HG03097 (cell line): Measurements from ENCODE around the gene SMC6.

Experiments
- ATAC-seq: cut with Tn5 transposase; IDR thresholded peaks from one replicate; pipeline ENCODE4 v1.9.1; 2021; ENCODE audit not compliant: unreplicated experiment, low FRiP score

SMC6 gene

DNA sequence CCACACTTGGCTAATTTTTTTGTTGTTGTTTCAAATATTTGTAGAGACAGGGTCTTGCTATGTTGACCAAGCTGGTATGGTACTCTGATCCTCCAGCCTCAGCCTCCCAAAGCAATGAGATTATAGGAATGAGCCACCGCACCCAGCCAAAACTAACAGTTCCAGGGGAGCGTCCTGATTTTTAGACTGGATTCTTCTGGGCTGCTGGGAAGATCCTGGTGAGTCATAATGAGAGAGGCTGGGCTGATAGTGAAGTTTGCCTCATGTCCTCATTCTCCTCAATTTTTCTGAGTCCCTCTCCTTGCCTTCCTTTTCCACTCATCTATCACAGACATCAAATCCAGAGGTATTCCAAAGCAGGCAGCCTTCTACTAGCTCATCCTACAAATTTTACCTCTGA is 131.8 kb downstream of the SMC6 start:
- no peak for ATAC-seq

DNA sequence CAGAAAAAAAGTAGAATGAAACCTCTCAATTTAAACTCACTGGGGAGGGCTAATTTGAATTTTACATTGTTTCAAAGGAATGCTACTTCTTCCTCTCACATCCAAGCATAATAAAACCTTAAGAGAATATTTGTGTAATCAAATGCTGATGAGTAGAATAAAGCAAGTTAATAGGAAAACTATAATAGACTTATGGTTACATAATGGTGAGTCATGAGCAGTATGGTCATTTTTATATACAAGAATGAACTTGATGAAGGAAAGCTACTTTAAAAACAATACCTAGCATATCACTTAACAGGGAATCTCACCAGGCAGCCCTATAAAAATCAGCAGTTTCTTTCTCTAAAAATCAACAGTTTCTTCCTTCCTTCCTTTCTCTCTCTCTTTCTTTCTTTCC is 132.8 kb downstream of the SMC6 start:
- ATAC-seq = no peak

DNA sequence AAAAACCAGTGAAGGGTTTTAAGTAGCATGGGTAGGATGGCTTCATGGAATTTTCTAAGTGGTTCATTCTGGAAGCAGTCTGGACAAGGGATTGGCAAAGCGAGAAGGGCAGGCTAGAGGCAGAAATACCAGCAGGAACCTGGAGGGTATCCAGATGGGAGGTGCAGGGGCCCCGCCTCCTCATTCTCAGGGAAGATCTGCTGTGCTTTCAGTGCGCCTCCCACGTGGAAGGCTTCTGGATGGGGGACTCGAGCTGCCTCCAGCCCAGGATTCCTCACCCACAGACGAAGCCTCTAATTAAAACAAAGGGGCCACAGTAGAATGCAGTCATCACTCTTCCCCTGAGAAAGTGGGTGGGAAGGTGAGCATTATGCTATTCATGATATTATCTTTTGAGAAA is 133.3 kb downstream of the SMC6 start:
- ATAC-seq = no peak

DNA sequence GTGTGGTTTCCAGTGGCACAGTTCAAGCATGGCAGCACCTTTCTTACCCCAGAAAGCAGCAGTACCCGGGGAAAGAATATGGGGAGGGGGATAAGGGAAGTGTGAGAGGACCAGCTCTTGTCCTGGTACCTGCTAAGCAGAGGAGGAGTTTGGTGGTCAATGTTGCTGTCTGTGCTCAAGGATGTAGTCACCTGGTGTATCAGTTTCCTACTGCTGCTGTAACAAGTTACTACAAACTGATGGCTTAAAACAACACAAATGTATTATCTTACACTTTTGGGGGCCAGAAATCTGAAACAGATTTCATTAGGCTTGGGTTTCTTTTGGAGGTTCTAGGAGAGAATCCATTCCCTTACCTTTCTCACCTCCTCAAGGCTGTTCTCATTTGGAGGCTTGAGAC is 135.7 kb downstream of the SMC6 start:
- ATAC-seq = no peak

DNA sequence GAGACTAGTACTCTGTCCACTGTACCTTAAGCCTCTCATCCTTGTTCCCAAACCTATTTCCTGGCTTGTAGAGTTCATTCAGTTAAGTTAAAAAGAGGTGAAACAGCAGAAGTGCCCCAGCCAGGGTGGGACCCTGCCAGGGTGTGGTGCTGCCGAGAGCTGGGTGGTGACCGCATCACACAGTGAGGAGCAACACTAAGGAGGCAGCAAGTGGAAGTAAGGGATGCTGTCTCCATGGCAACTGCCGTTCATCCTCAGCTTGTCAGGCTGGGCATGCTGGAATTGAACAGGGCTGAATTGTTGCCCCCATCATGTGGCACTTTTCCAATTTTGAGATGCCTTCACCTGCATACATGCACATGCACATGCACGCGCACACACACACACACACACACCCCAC is 136.1 kb downstream of the SMC6 start:
- no peak for ATAC-seq

DNA sequence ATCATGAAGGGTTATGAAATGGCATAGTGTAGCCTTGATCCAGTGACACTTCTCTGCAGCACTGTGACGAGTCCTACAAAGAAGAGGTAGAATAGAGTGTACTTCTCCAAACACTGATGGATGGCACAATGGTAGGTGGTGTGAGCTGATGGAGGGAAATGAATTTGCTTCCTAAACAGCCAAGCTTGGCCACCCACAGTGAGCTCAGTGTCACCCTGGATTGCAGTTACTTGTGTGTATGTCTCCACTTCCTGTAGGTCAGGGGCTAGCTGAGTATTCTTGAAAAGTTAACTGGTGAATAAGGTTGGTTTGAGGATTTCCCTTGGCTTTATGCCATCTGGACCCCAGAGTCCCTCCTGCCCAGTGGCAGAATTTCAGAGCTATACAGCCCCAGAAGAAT is 137.2 kb downstream of the SMC6 start:
- ATAC-seq = no peak

DNA sequence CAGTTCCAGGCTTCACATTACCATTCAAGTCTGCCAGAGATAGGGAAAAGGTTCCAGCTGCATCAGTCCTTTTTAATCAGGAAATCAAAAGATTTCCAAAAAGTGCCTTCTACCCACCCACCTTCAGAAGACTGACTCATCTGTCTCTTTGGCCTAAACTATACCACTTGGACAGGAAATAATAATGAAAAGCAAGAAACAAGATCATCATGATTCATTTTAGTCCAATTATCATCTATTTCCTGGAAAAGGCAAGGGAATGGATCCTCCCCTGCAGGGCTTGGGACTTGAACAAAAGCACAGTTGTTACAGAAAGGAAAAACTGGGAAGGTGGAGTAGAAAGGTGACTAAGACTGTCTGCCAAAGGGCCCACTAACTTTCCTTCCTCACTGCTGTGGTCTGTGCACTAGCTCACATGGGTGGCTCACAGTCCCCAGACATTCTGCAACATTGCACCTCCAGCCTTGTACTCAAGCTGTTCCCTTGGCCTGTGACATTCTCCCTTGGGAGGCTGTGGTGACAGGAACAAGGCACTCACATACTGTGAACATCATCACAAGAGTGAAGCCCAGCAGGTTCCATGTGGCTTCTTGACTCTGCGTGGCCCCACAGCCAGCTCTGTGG is 137.8 kb downstream of the SMC6 start:
- ATAC-seq = no peak

DNA sequence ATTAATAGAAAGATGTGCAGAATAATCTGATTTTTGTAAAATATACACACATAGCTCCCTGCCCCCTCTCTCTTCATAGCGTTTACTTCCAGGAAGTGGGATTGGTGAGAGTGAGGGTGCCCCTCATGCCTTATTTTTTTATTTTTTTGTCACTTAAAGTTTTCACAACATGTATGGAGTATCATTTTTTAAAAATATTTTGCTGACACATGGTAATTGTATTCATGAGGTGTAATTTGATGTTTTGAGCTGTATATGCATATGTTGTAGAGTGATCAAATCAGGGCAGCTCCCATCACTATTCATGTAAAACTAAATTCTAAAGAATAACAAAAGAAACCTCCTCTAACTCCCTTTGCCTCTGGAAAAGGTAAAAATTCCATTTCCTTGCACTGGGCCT is 138.5 kb downstream of the SMC6 start:
- ATAC-seq = no peak

DNA sequence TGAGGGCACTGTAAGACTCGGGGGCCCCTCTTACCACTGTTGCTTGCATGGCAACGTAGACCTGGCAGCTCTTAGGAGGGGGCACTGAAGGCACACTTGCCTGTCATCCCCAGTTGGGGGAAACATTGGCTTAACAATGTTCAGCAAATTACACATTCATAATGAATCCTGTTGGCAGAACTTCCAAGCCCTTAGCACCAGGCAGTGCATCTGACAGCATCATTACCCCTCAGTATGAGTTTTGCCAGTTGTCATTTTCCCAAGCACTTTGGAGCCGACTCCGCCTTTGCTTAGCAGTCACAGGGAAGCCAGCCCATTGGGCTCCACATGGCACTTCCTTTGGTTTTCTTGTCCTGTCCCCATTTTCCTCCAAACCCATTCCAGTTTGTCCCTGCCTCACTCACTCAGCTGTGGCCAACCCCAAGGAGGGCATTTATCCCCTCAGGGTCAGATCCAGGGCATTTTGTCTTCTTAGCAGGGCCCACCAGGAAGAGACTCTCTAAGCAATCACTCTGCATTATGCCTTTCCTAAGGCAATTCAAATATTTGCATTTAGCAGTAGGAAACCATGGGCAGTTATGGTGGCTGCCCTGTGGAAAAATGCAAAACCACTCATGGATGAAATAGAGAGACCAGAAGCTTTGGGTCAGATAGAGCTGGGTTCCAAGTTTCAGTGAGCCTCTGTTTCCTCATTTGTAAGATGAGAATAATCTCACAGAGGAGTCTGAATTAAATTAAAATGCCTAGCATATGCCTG is 139.3 kb downstream of the SMC6 start:
- no peak for ATAC-seq
